ENCODE measurements around the gene PPBP.
"Not testable (repeated sequence)": the region's sequence is repeated elsewhere in the genome, so short reads cannot be mapped to it uniquely, and the experiment has no call there.

Gene PPBP

DNA sequence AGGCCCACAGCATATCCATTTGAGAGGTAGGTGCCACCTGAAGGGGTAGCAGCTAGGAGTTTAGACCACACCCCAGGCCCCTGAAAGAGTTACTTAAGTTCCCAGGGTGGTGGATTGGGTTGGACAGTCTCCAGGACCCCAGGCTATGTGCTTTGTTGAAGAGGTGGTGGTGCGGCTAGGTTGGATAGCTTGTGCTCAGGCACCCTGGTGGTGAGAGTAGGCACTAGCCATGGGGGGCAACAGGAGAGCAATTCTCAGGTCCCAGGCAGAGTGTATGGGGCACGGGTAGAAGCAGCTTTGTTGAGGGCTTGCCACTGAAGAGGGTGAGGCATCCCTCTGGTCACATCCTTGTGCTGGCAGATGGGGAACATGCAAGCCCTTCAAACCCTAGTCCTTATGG, 11.8 kb downstream of the PPBP start:
- no peaks in the 10 kb centered on the region for H3K36me3 ChIP-seq (ENCODE audit: insufficient read depth, low read length)

DNA sequence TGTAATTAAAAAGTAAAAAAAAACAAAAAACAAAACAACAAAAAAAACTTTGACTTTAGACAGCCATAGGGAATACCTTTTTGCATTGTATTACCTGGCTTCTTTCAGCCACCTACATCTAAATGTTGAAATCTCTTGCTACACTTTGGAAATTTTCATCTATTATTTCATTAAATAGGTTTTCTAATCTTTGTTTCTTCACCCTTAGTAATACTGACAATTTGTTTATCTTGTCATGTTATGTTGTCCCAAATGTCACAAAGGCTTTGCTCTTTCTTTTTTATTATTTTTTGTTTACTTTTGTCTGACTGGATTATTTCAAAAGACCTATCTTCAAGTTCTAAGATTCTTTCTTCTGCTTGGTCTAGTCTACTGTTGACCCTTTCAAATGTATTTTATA, 13.6 kb downstream of the PPBP start:
- Histone ChIP-seq H3K36me3 (ENCODE audit: insufficient read depth, low read length) (no peaks in the 10 kb centered on the region), H3K4me1 (ENCODE audit: insufficient read depth, low read length) (no peaks in the 10 kb centered on the region)

More for the DNA sequence above, 11.8 kb downstream of the PPBP start:
- H3K27ac ChIP-seq (ENCODE audit: low read depth, low read length): no peak overlapping the region
- peaks cover 4% of the 10 kb centered on the region; the same call in 1 of the 2 replicates for H3K4me1 ChIP-seq (ENCODE audit: insufficient read depth, low read length)
- no peak overlapping the region for H3K4me3 ChIP-seq (ENCODE audit: low read length)
- no peaks in the 10 kb centered on the region for H3K9me3 ChIP-seq (ENCODE audit: insufficient read depth, low read depth, low read length)
- WGBS: 87% methylated on average over 2 of the region's 2 CpGs
- H3K27me3 ChIP-seq (ENCODE audit: insufficient read depth, low read length): no peaks in the 10 kb centered on the region
- no peak overlapping the region for H3K9ac ChIP-seq (ENCODE audit: low read depth, low read length)

GRCh38 chr4:73970945-73971344, 17.0 kb downstream of the PPBP start:
- Histone ChIP-seq H3K27me3 (ENCODE audit: insufficient read depth, low read length) (no peaks in the 10 kb centered on the region), H3K4me1 (ENCODE audit: insufficient read depth, low read length) (no peaks in the 10 kb centered on the region), H3K36me3 (ENCODE audit: insufficient read depth, low read length) (no peaks in the 10 kb centered on the region), H3K9me3 (ENCODE audit: insufficient read depth, low read depth, low read length) (peaks cover 13% of the 10 kb centered on the region), H3K27ac (ENCODE audit: low read depth, low read length) (no peak overlapping the region), H3K9ac (ENCODE audit: low read depth, low read length) (no peak overlapping the region), H3K4me3 (ENCODE audit: low read length) (no peak overlapping the region)

More for the DNA sequence above, 13.6 kb downstream of the PPBP start:
- Histone ChIP-seq H3K27me3 (ENCODE audit: insufficient read depth, low read length) (no peaks in the 10 kb centered on the region), H3K4me3 (ENCODE audit: low read length) (no peak overlapping the region), H3K27ac (ENCODE audit: low read depth, low read length) (no peak overlapping the region), H3K9me3 (ENCODE audit: insufficient read depth, low read depth, low read length) (peaks cover 13% of the 10 kb centered on the region), H3K9ac (ENCODE audit: low read depth, low read length) (no peak overlapping the region)

DNA sequence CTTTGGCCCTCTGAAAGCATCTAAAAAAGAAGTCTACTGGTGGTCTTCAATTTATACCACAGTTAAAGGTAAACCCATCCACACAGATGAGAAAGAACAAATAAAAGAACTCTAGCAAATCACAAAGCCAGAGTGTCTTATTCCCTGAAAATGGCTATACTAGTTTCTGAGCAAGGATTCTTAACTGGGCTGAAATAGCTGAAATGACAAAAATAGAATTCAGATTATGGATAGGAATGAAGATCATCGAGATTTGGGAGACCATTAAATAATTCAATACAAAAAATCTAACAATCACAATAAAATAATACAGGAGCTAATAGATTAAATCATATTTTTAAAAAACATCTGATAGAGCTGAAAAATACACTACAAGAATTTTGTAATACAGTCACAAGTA, 18.0 kb downstream of the PPBP start:
- H3K4me3 ChIP-seq (ENCODE audit: low read length): no peak overlapping the region
- H3K27me3 ChIP-seq (ENCODE audit: insufficient read depth, low read length): no peaks in the 10 kb centered on the region
- no peak overlapping the region for H3K9ac ChIP-seq (ENCODE audit: low read depth, low read length)
- WGBS: no CpG with 5 or more reads among the region's 1 CpG
- H3K27ac ChIP-seq (ENCODE audit: low read depth, low read length): no peak overlapping the region
- H3K4me1 ChIP-seq (ENCODE audit: insufficient read depth, low read length): no peaks in the 10 kb centered on the region
- peaks cover 13% of the 10 kb centered on the region for H3K9me3 ChIP-seq (ENCODE audit: insufficient read depth, low read depth, low read length)
- H3K36me3 ChIP-seq (ENCODE audit: insufficient read depth, low read length): no peaks in the 10 kb centered on the region

DNA sequence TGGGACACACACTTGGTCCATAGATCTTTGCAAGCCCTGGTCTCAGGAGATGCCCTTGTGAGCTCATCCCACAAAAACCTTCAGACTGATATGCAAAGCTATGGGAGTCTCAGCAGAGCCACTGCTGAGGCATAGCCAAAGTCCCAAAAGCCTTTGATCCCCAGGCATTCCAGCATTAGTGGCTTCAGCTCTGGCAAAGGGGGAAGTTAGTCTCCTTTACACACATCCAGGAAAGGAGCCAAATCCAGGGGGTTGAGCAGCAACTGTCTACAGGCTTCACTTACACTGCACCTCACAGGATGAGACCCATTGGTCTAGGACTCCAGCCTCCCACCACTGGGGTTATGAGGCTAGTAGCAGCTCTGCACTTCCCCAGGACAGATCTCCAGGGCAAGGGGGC, 20.1 kb downstream of the PPBP start:
- Histone ChIP-seq H3K27ac (ENCODE audit: low read depth, low read length) (no peak overlapping the region), H3K4me3 (ENCODE audit: low read length) (no peak overlapping the region), H3K36me3 (ENCODE audit: insufficient read depth, low read length) (no peaks in the 10 kb centered on the region), H3K9me3 (ENCODE audit: insufficient read depth, low read depth, low read length) (peaks cover 13% of the 10 kb centered on the region), H3K27me3 (ENCODE audit: insufficient read depth, low read length) (no peaks in the 10 kb centered on the region), H3K9ac (ENCODE audit: low read depth, low read length) (no peak overlapping the region), H3K4me1 (ENCODE audit: insufficient read depth, low read length) (no peaks in the 10 kb centered on the region)

DNA sequence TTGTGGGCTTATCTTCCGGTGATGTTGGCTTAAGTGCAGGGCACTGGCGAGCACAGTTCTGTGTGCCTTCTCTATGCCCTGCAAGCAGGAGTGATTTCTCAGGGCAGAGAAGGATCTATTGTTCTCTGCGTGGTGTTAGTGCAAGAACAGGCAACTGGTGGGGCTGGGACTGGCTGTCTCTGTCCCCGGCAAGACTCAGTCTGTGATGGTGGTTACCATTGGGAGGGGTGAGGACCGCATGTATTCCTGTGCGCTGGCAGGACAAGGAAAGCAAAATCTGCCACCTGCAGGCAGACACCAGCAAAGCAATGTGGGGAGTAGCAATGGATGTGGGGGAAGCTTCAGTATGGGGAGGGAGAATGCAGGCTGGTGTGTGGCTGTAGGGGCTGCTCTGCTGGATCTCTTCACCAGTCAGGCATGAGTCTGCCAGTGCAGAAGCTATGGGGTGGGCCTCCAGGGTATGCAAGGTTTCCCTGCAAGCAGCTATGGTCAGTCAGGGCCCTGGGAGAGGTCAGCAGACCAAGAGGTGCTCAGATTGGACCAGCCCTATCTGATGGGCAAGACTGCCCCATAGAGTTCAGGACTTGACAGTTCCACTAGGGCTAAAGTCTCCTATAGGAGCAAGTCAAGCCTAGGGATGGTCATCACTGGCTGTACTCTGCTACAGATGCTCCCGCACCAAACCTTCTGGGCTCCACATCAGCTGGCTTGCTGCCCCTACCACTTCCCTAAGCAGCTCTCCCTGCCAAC, 23.0 kb downstream of the PPBP start:
- Histone ChIP-seq H3K9me3 (ENCODE audit: insufficient read depth, low read depth, low read length) (peaks cover 18% of the 10 kb centered on the region), H3K36me3 (ENCODE audit: insufficient read depth, low read length) (no peaks in the 10 kb centered on the region), H3K4me1 (ENCODE audit: insufficient read depth, low read length) (no peaks in the 10 kb centered on the region), H3K9ac (ENCODE audit: low read depth, low read length) (no peak overlapping the region), H3K4me3 (ENCODE audit: low read length) (no peak overlapping the region), H3K27me3 (ENCODE audit: insufficient read depth, low read length) (no peaks in the 10 kb centered on the region), H3K27ac (ENCODE audit: low read depth, low read length) (no peak overlapping the region)
- 65% methylated on average over 7 of the region's 7 CpGs for WGBS

GRCh38 chr4:73962724-73963123, 25.3 kb downstream of the PPBP start:
- H3K9ac ChIP-seq (ENCODE audit: low read depth, low read length): no peak overlapping the region
- H3K27ac ChIP-seq (ENCODE audit: low read depth, low read length): no peak overlapping the region
- H3K4me3 ChIP-seq (ENCODE audit: low read length): no peak overlapping the region
- H3K36me3 ChIP-seq (ENCODE audit: insufficient read depth, low read length): no peaks in the 10 kb centered on the region
- WGBS: 88% methylated on average over 2 of the region's 2 CpGs
- H3K4me1 ChIP-seq (ENCODE audit: insufficient read depth, low read length): no peaks in the 10 kb centered on the region
- H3K9me3 ChIP-seq (ENCODE audit: insufficient read depth, low read depth, low read length): peaks cover 15% of the 10 kb centered on the region
- no peaks in the 10 kb centered on the region for H3K27me3 ChIP-seq (ENCODE audit: insufficient read depth, low read length)

- not testable (repeated sequence) for H3K4me1 ChIP-seq (ENCODE audit: insufficient read depth, low read length); H3K9ac ChIP-seq (ENCODE audit: low read depth, low read length); H3K4me3 ChIP-seq (ENCODE audit: low read length); H3K27me3 ChIP-seq (ENCODE audit: insufficient read depth, low read length); H3K27ac ChIP-seq (ENCODE audit: low read depth, low read length); H3K36me3 ChIP-seq (ENCODE audit: insufficient read depth, low read length)
- peaks cover 15% of the 10 kb centered on the region for H3K9me3 ChIP-seq (ENCODE audit: insufficient read depth, low read depth, low read length)
- WGBS: 100% methylated on average over 1 of the region's 1 CpG
These were observed 28.9 kb downstream of the PPBP start for GRCh38 chr4:73959041-73959440.

GRCh38 chr4:73952352-73952751, 35.6 kb downstream of the PPBP start:
- 50% methylated on average over 3 of the region's 3 CpGs for WGBS
- no peak overlapping the region for H3K9ac ChIP-seq (ENCODE audit: low read depth, low read length)
- no peak overlapping the region for H3K27ac ChIP-seq (ENCODE audit: low read depth, low read length)
- H3K36me3 ChIP-seq (ENCODE audit: insufficient read depth, low read length): no peaks in the 10 kb centered on the region
- peaks cover 22% of the 10 kb centered on the region for H3K27me3 ChIP-seq (ENCODE audit: insufficient read depth, low read length)
- no peak overlapping the region for H3K4me3 ChIP-seq (ENCODE audit: low read length)
- H3K9me3 ChIP-seq (ENCODE audit: insufficient read depth, low read depth, low read length): no peaks in the 10 kb centered on the region
- peaks cover 22% of the 10 kb centered on the region for H3K4me1 ChIP-seq (ENCODE audit: insufficient read depth, low read length)

DNA sequence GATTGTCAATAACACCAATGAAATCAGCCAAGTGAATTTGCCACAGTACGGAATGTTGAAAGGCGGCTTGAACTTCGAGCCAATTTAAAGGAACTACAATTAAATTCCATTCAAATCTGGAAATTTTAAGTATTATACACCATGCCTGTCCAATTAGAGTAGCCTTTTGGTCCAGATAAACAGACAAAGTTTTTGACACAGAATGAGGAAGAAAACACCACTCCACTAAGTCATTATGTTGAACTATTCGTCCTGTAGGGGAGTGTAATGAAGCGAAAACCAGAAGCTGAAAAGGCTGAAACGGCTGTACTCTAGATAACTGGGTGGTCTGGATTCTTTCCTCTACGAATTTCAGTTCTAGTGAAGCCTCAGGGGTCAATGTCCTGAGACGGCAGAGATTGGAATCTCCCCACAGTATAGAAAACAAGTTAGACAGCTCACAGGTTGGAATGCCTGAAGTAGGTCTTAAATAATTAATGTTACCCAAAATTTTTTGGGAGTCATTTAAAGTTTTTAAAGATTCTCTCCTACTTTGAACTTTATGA, 37.5 kb downstream of the PPBP start:
- Histone ChIP-seq H3K4me1 (ENCODE audit: insufficient read depth, low read length) (peaks cover 22% of the 10 kb centered on the region), H3K27me3 (ENCODE audit: insufficient read depth, low read length) (peaks cover 41% of the 10 kb centered on the region)
- H3K36me3 ChIP-seq (ENCODE audit: insufficient read depth, low read length); H3K4me3 ChIP-seq (ENCODE audit: low read length); H3K9ac ChIP-seq (ENCODE audit: low read depth, low read length); H3K9me3 ChIP-seq (ENCODE audit: insufficient read depth, low read depth, low read length); H3K27ac ChIP-seq (ENCODE audit: low read depth, low read length): not testable (repeated sequence)
- 80% methylated on average over 7 of the region's 8 CpGs for WGBS

DNA sequence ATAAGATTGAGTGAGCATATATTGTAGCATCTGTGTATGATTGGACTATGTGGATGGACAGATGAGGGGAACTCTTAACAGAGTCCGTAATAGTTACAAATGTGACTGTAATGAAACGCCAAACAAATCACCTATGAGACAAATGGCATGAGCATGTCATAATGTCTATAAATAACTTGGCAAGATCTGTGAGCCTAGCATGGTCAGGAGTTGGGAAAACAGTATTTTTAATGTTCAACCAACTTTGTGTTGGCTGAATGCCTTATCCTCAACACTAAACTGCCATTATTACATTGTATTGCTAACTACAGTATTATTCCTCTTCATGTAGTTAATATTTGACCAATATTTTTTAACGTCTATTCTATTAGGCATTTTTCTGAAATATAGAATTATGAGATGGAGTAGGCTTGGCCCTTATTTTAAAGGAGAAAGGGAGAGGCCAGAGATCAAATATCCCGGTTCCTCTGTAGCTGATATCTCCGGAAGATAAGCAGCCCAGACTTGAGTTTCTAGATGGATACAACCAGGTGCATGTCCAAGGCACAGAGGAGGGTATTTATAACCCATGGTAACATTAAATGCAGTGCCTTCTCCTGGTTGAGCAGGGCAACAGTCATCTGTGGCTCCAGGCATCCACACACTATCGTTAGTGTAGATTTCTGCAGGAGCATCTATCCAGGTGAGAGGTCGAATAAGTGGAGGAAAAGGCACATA, 38.8 kb downstream of the PPBP start:
- Histone ChIP-seq H3K36me3 (ENCODE audit: insufficient read depth, low read length) (no peaks in the 10 kb centered on the region), H3K27me3 (ENCODE audit: insufficient read depth, low read length) (peaks cover 54% of the 10 kb centered on the region), H3K4me1 (ENCODE audit: insufficient read depth, low read length) (peaks cover 22% of the 10 kb centered on the region), H3K4me3 (ENCODE audit: low read length) (no peak overlapping the region), H3K9me3 (ENCODE audit: insufficient read depth, low read depth, low read length) (no peaks in the 10 kb centered on the region), H3K9ac (ENCODE audit: low read depth, low read length) (no peak overlapping the region), H3K27ac (ENCODE audit: low read depth, low read length) (no peak overlapping the region)
- WGBS: 96% methylated on average over 7 of the region's 7 CpGs
